ENCODE results near the gene TRMT61A.

- TF ChIP-seq EZH2 (IDR thresholded peaks at IDR 0.05), result no peak
- TF ChIP-seq POLR2AphosphoS5 (IDR thresholded peaks at IDR 0.05; ENCODE audit: borderline replicate concordance, low read depth, low read length), result no peak
- no peak for TF ChIP-seq FOXP2 (optimal IDR thresholded peaks at IDR 0.05; ENCODE audit: control extremely low read depth, extremely low read length, insufficient read depth)
These were observed 33.1 kb downstream of the TRMT61A start for GRCh38 chr14:103562179-103562428.

Data from SK-N-MC (cell line).